ENCODE measurements around the gene TFCP2L1.

- TF ChIP-seq POLR2A (IDR thresholded peaks at IDR 0.05) = no peak
- TF ChIP-seq CTCF (IDR thresholded peaks at IDR 0.05) = no peak
Measured at GRCh38 chr2:121253674-121254240, 31.2 kb downstream of the TFCP2L1 start.
